Transverse colon (tissue), 4 donors: ENCODE data around the gene SAMD15. TPM values are rescaled to one million over a fixed set of nuclear protein-coding genes. Genes with fewer than 3 reads are reported as not detected.
"Not testable (repeated sequence)": the region's sequence is repeated elsewhere in the genome, so short reads cannot be mapped to it uniquely, and the experiment has no call there.

Experiments
- DNase-seq: peaks from one replicate; pipeline ENCODE4 v3.0.0-alpha.2; 2019
- H3K27ac ChIP-seq, 4 donors: fragments of 200-600 bp; sonication (generic); 2 replicates each; pipeline ENCODE4 v1.5.1; 2016 to 2018; ENCODE audit warnings: inconsistent platforms in 4 of 4
- H3K27me3 ChIP-seq: fragments of 200-600 bp; sonication (generic); 2 replicates; pipeline ENCODE4 v1.5.1; 2017; ENCODE audit warnings: inconsistent platforms
- H3K36me3 ChIP-seq, 4 donors: fragments of 200-600 bp; sonication (generic); 2 replicates each; pipeline ENCODE4 v1.5.1; 2017 to 2019; ENCODE audit warnings: inconsistent platforms in 4 of 4
- H3K4me1 ChIP-seq, 4 donors: fragments of 200-600 bp; sonication (generic); 2 replicates each; pipeline ENCODE4 v1.5.1; 2017 to 2020; ENCODE audit warnings: inconsistent platforms in 4 of 4
- H3K4me3 ChIP-seq, 4 donors: fragments of 200-600 bp; sonication (generic); 1 replicate in 1 of 4; 2 replicates in 3 of 4; pipeline versions ENCODE4 v1.5.1 to v1.6.1; 2017 to 2019; ENCODE audit warnings: inconsistent platforms in 4 of 4
- H3K9me3 ChIP-seq, 2 donors: fragments of 200-600 bp; sonication (generic); 2 replicates each; pipeline ENCODE4 v1.5.1; 2017 to 2019; ENCODE audit warnings: inconsistent platforms in 2 of 2
- EP300 ChIP-seq: sonication (generic); formaldehyde crosslinking; IDR thresholded peaks from one replicate; pipeline ENCODE4 v1.6.1; 2017; ENCODE audit warnings: antibody characterized with exemption, low read depth
- POLR2A ChIP-seq: fragments of 450-650 bp; IDR thresholded peaks from one replicate; pipeline ENCODE4 v1.6.1; 2016; ENCODE audit warnings: antibody characterized with exemption, mild to moderate bottlenecking, moderate library complexity
- POLR2AphosphoS5 ChIP-seq, 3 donors: sonication (generic); formaldehyde crosslinking; IDR thresholded peaks; one replicate each; pipeline ENCODE4 v1.6.1; 2016; ENCODE audit warnings: antibody characterized with exemption in 3 of 3
- WGBS, 2 donors: methylation state at CpG; one replicate each; pipeline ENCODE4 v1.1.5; 2018; ENCODE audit warnings: low coverage in 1 of 2; 5-methylcytosine and 5-hydroxymethylcytosine counted together
- in situ Hi-C, 4 donors: fragments of 200-750 bp; cut with MboI; loops; one replicate each; pipeline versions ENCODE4 v1.15.0 to v1.15.1; 2017; ENCODE audit warnings: low sequenced_read_pairs in 3 of 4, low pct_ligation_motif_present in 1 of 4, low pct_unique_long_range_greater_than_20kb in 1 of 4
- intact Hi-C: fragments of 100-400 bp; cut with DNase I; formaldehyde crosslinking; loops from one replicate; pipeline ENCODE4 v1.15.1; 2023; ENCODE audit warnings: low total_unique reads
- total RNA-seq, 4 donors: library from RNA; depleted of rRNA; stranded (reverse); fragments of >200 nt; gene quantifications; one replicate each; pipeline ENCODE4 v1.1.0, GENCODE V29; 2016
- TF ChIP-seq, protein P1 (sequence below), 5 experiments: fragments of 200-600 bp in 3 of 5; fragments of 450-650 bp in 2 of 5; sonication (generic) in 3 of 5; IDR thresholded peaks; 1 replicate in 2 of 5; 2 replicates in 3 of 5; pipeline ENCODE4 v1.5.1; 2016 to 2017; ENCODE audit warnings: antibody characterized with exemption in 5 of 5, inconsistent platforms in 3 of 5, mild to moderate bottlenecking in 2 of 5, moderate library complexity in 1 of 5

The SAMD15 gene
- under 1 TPM in 2 of 4 donors, not detected in 2; 0.16 to 0.41 TPM for total RNA-seq

- in situ Hi-C loops (no loop called here), intact Hi-C loops (no loop called here)
- Histone ChIP-seq H3K4me1 (peaks cover 0 to 23% (median 16%) of the 10 kb centered on the region in 4 donors), H3K9me3 (no peaks in the 10 kb centered on the region), H3K4me3 (peak within 1 kb of the TSS; percentile 80 to 99 (median 90)), H3K36me3 (no peaks in the 10 kb centered on the region), H3K27me3 (no peaks in the 10 kb centered on the region), H3K27ac (peak within 1 kb of the TSS; percentile 88 to 96 (median 92))
- DNase-seq = peak; percentile 84
- WGBS, 2 donors = 1% methylated on average over 69 of the region's 69 CpGs; no CpG with 5 or more reads in 1 of the 2 donors
- TF ChIP-seq, protein P1, sequence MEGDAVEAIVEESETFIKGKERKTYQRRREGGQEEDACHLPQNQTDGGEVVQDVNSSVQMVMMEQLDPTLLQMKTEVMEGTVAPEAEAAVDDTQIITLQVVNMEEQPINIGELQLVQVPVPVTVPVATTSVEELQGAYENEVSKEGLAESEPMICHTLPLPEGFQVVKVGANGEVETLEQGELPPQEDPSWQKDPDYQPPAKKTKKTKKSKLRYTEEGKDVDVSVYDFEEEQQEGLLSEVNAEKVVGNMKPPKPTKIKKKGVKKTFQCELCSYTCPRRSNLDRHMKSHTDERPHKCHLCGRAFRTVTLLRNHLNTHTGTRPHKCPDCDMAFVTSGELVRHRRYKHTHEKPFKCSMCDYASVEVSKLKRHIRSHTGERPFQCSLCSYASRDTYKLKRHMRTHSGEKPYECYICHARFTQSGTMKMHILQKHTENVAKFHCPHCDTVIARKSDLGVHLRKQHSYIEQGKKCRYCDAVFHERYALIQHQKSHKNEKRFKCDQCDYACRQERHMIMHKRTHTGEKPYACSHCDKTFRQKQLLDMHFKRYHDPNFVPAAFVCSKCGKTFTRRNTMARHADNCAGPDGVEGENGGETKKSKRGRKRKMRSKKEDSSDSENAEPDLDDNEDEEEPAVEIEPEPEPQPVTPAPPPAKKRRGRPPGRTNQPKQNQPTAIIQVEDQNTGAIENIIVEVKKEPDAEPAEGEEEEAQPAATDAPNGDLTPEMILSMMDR (IDR thresholded peaks at IDR 0.05) = peak in 3 of 5 experiments; percentile 32 to 43 (median 38)
- TF ChIP-seq POLR2A (no peak), POLR2AphosphoS5 (IDR thresholded peaks at IDR 0.05) (peak in 2 of 3 donors; percentile 45 to 49), EP300 (no peak)
Measured at GRCh38 chr14:77376771-77377501, at the start of gene SAMD15, which contains the start of gene TMED8. TSS of gene SAMD15 (plus strand) at chr14:77377379. CDS start at chr14:77377419, 40 bp downstream. TSS of gene TMED8 (minus strand) at chr14:77377094. CDS start at chr14:77377053, 41 bp downstream.

DNA sequence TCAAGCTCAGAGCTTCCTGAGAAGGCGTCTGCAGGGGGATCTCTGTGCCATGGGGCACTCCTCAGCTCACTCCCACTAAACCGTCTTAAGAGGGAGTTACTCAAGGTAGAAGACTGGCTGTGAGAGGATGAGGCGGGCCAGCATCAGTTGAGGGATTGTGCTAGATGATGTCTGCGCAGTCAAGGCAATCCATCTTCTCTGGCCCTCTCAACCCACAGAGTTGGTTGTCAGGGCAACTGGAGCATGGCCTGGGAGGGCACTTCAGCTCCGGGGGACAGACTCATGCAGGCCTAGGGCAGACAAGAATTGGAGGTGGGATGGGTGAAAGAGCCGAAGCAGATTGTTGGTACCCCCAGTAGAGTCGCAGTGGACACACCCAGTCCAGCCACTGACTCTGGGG is 47.3 kb upstream of the SAMD15 start:
- WGBS, 2 donors = 89% methylated on average over 7 of the region's 7 CpGs; no CpG with 5 or more reads in 1 of the 2 donors
- H3K27ac ChIP-seq = no peak overlapping the region
- no peaks in the 10 kb centered on the region for H3K27me3 ChIP-seq
- no peak for DNase-seq
- in situ Hi-C loops (loop anchor here in 1 of 4 donors (10.0 kb wide), 1 partner anchor 125 kb away; the partner anchor contains the start of genes AHSA1 and VIPAS39), intact Hi-C loops (loop anchor here (5.0 kb wide), 1 partner anchor 1268 kb away; no protein-coding TSS in a partner anchor)
- no peaks in the 10 kb centered on the region for H3K36me3 ChIP-seq
- no peak overlapping the region for H3K4me3 ChIP-seq
- H3K4me1 ChIP-seq = no peaks in the 10 kb centered on the region
- no peak for TF ChIP-seq POLR2A
- no peak for TF ChIP-seq POLR2AphosphoS5 (IDR thresholded peaks at IDR 0.05)
- TF ChIP-seq, protein P1 (IDR thresholded peaks at IDR 0.05) = no peak
- TF ChIP-seq EP300 = no peak
- no peaks in the 10 kb centered on the region for H3K9me3 ChIP-seq

DNA sequence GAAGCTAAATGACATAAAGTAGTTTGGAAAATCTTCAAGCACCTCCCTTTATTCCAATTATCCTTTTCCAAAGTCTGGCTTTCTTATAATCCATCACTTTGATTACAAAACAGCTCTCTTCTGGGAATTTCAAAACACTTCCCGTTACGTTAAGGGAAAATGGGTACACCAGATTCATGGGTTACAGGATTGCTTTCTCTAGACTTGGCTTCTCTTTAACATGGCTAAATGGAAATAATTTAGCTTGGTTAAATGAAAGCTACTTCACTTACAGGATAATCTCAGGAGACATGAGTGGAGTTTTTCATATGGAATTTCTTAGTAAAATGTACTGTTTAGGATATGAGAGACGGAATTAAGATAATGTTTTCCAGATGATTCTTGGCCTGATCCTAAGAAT is 41.6 kb upstream of the SAMD15 start:
- Histone ChIP-seq H3K36me3 (no peaks in the 10 kb centered on the region), H3K27ac (no peak overlapping the region), H3K4me1 (no peaks in the 10 kb centered on the region), H3K9me3 (no peaks in the 10 kb centered on the region), H3K27me3 (no peaks in the 10 kb centered on the region), H3K4me3 (no peak overlapping the region)
- TF ChIP-seq, protein P1 (IDR thresholded peaks at IDR 0.05) = no peak
- TF ChIP-seq POLR2A (no peak), POLR2AphosphoS5 (IDR thresholded peaks at IDR 0.05) (no peak), EP300 (no peak)
- intact Hi-C loops (no loop called here), in situ Hi-C loops (no loop called here)
- 57 to 90% methylated on average over 1 to 3 of the region's 3 CpGs for WGBS, 2 donors
- DNase-seq = no peak

- H3K4me1 ChIP-seq, H3K4me3 ChIP-seq, H3K9me3 ChIP-seq, in situ Hi-C loops, DNase-seq, H3K27ac ChIP-seq, H3K27me3 ChIP-seq, H3K36me3 ChIP-seq, intact Hi-C loops: not testable (repeated sequence)
- 93 to 94% methylated on average over 4 to 9 of the region's 9 CpGs for WGBS, 2 donors
Measured at GRCh38 chr14:77337255-77337654, 39.9 kb upstream of the SAMD15 start.
